Choroid plexus epithelial cell (primary cell): ENCODE measurements around the gene CBX2.

Experiments
- DNase-seq: peaks from one replicate; pipeline ENCODE4 v3.0.0-alpha.2; 2010; ENCODE audit warnings: low read depth
- H3K4me3 ChIP-seq: 2 replicates; pipeline ENCODE4 v1.5.1; 2011; ENCODE audit warnings: low read depth, mild to moderate bottlenecking, control low read depth, low read length, moderate library complexity
- CTCF ChIP-seq: conservative IDR thresholded peaks from 2 replicates; pipeline ENCODE4 v1.5.1; 2011; ENCODE audit warnings: low read depth, mild to moderate bottlenecking, control low read depth, inconsistent platforms, low read length, moderate library complexity

The CBX2 gene

DNA sequence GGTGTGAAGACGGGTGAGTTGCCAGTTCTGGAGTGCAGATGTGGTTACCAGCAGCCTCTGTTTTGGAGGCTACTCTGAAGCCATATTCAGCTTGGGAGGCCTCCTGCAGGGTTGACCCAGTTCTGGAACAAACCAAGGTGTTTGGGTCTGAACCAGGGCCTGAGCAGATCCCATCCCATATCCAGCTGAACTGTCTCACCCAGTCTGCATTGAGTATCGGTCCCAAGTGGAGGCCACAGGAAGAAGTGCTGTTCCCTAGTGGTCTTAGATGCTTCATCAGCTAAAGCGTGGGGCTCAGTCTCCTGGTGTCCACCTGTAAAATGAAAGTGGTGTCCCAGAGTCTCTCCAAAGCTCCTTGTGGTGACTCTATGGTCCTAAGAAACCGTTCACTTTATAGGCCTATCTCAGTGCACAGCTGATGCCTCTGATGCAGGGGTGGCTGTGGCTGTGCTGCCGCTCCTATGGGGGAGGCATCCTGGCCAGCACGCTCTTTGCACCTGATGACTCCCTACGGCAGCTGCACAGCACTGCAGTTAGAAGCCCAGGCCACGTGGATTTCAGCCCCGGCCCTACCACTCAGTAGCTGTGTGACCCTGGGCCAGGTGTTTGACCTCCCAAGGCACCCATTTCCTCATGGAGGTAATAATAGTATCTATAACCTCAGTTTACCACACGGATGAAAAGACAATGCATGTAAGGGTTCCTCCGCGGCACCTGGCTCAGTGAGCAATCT lies 40.2 kb downstream of the CBX2 start:
- no peak for TF ChIP-seq CTCF
- no peak for DNase-seq
- no peak overlapping the region for H3K4me3 ChIP-seq

DNA sequence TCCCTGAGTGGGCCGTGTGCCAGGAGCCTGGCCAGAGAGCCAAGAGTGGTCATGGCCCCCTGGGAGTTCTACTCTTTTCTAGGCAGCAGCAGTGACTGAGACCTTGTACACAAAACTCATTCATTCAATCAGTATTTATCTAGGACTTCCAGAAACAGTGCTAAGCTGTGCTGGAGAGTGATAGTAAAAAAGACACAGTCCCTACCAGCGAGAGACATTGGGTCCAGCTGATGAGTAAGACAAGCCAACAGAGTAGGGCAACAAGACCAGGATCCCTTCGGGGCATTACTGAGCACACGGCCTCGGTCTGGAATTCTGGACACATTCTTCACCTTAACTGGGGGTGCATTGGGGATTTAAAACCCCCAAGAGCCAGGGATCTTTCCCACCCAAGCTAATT lies 41.1 kb downstream of the CBX2 start:
- no peak for TF ChIP-seq CTCF
- DNase-seq = no peak
- no peak overlapping the region for H3K4me3 ChIP-seq

DNA sequence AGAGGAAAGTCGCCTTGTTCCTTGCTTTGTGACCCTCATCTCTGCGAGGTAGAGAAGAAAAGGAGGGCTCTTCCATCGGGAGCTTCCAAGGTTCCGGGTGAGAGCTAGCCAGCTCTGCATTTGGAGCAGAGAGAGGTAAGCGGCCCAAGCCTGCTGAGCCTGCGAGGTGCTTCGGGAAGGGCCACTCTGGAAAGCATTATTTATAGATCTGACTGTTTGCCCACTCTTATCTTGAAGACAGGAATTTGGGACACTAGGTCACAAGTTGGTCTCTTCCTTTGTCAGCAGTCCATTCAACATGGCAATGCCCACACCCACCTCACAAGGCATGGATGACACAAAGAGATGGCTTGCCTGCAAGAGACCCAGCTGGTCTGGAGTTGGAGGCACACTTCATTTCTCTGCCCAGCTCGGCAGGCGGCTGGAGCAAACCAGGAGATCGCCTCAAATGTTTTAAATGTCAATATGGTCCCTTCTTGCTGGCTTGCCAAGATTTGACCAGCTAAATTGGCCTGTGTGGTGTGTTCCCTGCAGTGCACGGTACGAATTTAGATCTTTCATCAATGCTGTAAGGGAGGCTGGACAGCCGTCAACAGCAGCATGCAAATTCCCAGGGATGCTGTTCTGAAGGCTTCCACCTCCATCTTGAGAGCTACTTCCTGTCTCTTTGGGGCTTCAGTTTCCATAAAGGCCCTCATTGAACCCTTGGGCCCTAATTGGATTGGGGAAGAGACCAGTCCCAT lies 41.8 kb downstream of the CBX2 start:
- H3K4me3 ChIP-seq = no peak overlapping the region
- TF ChIP-seq CTCF = no peak
- DNase-seq = no peak

GRCh38 chr17:79820959-79821330 lies 43.0 kb downstream of the CBX2 start:
- H3K4me3 ChIP-seq = no peak overlapping the region
- DNase-seq = no peak
- TF ChIP-seq CTCF = no peak

DNA sequence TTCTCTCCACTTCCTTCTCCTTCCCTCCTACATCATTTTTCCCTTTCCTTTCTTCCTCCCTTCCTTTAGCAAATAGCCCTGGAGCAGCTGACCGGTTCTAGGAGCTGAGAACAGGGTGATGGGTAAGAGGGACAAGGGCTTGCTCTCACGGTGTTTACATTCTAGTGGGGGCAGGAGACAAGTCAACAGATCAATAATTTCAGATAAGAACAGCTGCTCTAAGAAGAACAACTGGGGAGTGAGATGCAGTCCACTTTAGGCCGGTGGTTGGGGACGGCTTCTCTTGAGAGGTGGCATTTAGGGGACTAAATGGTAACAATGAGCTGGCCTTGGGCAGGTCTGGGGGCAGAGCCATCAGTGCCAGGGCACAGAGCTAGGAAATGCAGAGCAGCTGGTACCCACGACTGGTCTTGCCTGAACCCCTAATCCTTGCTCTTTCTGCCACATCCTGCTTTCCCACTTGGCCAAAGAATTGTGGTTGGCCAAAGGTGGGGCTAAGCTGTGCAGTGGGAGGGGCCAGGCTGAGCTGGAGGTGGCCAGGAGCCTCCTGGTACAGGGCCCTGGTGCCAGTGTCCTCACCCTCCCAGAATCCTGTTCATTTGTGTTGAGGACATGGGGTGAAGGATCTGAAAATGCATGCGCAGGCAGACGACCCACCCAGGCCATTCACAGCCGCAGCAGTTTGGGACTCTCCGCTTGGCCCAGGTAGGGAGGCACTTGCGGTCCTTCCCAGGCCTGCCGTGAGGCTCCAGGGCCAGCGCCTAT lies 43.6 kb downstream of the CBX2 start:
- H3K4me3 ChIP-seq = no peak overlapping the region
- no peak for DNase-seq
- no peak for TF ChIP-seq CTCF

GRCh38 chr17:79822583-79823124 lies 44.7 kb downstream of the CBX2 start:
- no peak for DNase-seq
- H3K4me3 ChIP-seq = no peak overlapping the region
- no peak for TF ChIP-seq CTCF
